Endothelial cell of umbilical vein (primary cell): Measurements from ENCODE around the gene TM9SF3. TPM values are rescaled to one million over a fixed set of nuclear protein-coding genes. Genes with fewer than 3 reads are reported as not detected.

Experiments
- BruUV-seq: library from RNA; stranded (reverse); fragments of 400-500 nt; replicated peaks from 2 replicates; lab custom pipeline; 2021; lab: Mats Ljungman, UMichigan
- CTCF ChIA-PET: fragments of 300-600, 350-600 bp; sonication (Branson Sonifier 250); formaldehyde crosslinking; loops from one replicate; lab custom pipeline; 2021; ENCODE audit warnings: antibody characterized with exemption, inconsistent platforms; lab: Charles Lee
- POLR2A ChIA-PET: fragments of 300-600, 350-600 bp; sonication (Branson Sonifier 250); formaldehyde crosslinking; loops from one replicate; lab custom pipeline; 2021; ENCODE audit warnings: antibody characterized with exemption, inconsistent platforms; lab: Charles Lee
- DNase-seq: peaks from one replicate; pipeline ENCODE4 v3.0.0-alpha.2; 2011; ENCODE audit warnings: low read depth, low spot score
- FAIRE-seq: peaks from 2 replicates; lab custom pipeline; 2011; peaks lifted over from hg19 to GRCh38; lab: Jason Lieb, UNC
- H2AFZ ChIP-seq: 2 replicates; pipeline ENCODE4 v1.6.0; 2012; ENCODE audit warnings: low read depth, low read length, control low read depth, inconsistent platforms
- H3K27ac ChIP-seq: 2 replicates; pipeline ENCODE4 v1.5.1; 2011; ENCODE audit warnings: low read depth, mild to moderate bottlenecking, control low read depth, low read length, moderate library complexity; ENCODE audit not compliant: insufficient read depth
- H3K27me3 ChIP-seq, 2 experiments: 2 replicates each; pipeline versions ENCODE4 v1.6.0 to v1.6.1; 2011; ENCODE audit warnings: low read length in 2 of 2, mixed read lengths in 1 of 2; ENCODE audit not compliant: control insufficient read depth in 2 of 2, insufficient read depth in 2 of 2
- H3K36me3 ChIP-seq, 2 experiments: 2 replicates in 1 of 2; 3 replicates in 1 of 2; pipeline ENCODE4 v1.5.1; 2011; ENCODE audit warnings: low read length in 2 of 2, mild to moderate bottlenecking in 1 of 2, moderate library complexity in 1 of 2; ENCODE audit not compliant: control insufficient read depth in 2 of 2, insufficient read depth in 2 of 2; ENCODE audit errors: extremely low read depth in 1 of 2
- H3K4me1 ChIP-seq: 3 replicates; pipeline ENCODE4 v1.5.1; 2011; ENCODE audit warnings: mild to moderate bottlenecking, low read length; ENCODE audit not compliant: control insufficient read depth, insufficient read depth; ENCODE audit errors: extremely low read depth
- H3K4me2 ChIP-seq: 2 replicates; pipeline ENCODE4 v1.6.1; 2011; ENCODE audit warnings: low read length, control low read depth, mixed read lengths; ENCODE audit not compliant: insufficient read depth
- H3K4me3 ChIP-seq, 3 experiments: fragments of 200-600 bp in 1 of 3; sonication (generic), shearing (Covaris generic) in 1 of 3; replicated peaks in 1 of 3; 2 replicates each; pipeline ENCODE4 v1.5.1; 2011 to 2016; ENCODE audit warnings: control low read depth in 3 of 3, low read length in 3 of 3, mild to moderate bottlenecking in 2 of 3, inconsistent platforms in 1 of 3, low read depth in 1 of 3, moderate library complexity in 1 of 3; ENCODE audit not compliant: insufficient read depth in 1 of 3
- H3K79me2 ChIP-seq: 2 replicates; pipeline ENCODE4 v1.6.0; 2012; ENCODE audit warnings: low read length, inconsistent platforms; ENCODE audit not compliant: control insufficient read depth, insufficient read depth
- H3K9ac ChIP-seq: replicated peaks from 2 replicates; pipeline ENCODE3; 2011; ENCODE audit warnings: low read length, control low read depth; ENCODE audit not compliant: insufficient read depth; ENCODE audit errors: extremely low read depth
- H3K9me1 ChIP-seq: replicated peaks from 3 replicates; pipeline ENCODE4 v1.6.0; 2011; ENCODE audit warnings: mild to moderate bottlenecking, low read length; ENCODE audit not compliant: control insufficient read depth, insufficient read depth; ENCODE audit errors: extremely low read depth
- H3K9me3 ChIP-seq: replicated peaks from 2 replicates; pipeline ENCODE4 v1.5.1; 2012; ENCODE audit warnings: low read length, inconsistent platforms; ENCODE audit not compliant: control insufficient read depth, insufficient read depth
- H4K20me1 ChIP-seq: replicated peaks from 2 replicates; pipeline ENCODE3; 2011; ENCODE audit warnings: mild to moderate bottlenecking, low read length; ENCODE audit not compliant: control insufficient read depth, insufficient read depth; ENCODE audit errors: extremely low read depth
- CTCF ChIP-seq, 2 donors: IDR thresholded peaks; 1 replicate in 1 of 2; 2 replicates in 1 of 2; pipeline ENCODE4 v1.5.1; 2011; ENCODE audit warnings: low read length in 2 of 2, mild to moderate bottlenecking in 2 of 2, moderate library complexity in 2 of 2, control low read depth in 1 of 2, inconsistent platforms in 1 of 2, low read depth in 1 of 2; ENCODE audit not compliant: insufficient read depth in 1 of 2; ENCODE audit errors: extremely low read depth in 1 of 2
- EZH2 ChIP-seq: IDR thresholded peaks from 2 replicates; pipeline ENCODE4 v1.6.1; 2012; ENCODE audit warnings: borderline replicate concordance, low read depth, mild to moderate bottlenecking, moderate library complexity, low read length, inconsistent platforms; ENCODE audit not compliant: severe bottlenecking
- JUN ChIP-seq: IDR thresholded peaks from 2 replicates; pipeline ENCODE4 v1.6.1; 2011; ENCODE audit warnings: borderline replicate concordance, low read depth; ENCODE audit not compliant: insufficient read length, insufficient read depth
- dilution Hi-C: fragments of 300-500 bp; cut with MboI; formaldehyde crosslinking; loops from one replicate; pipeline ENCODE4 v1.15.0; 2019; ENCODE audit warnings: low sequenced_read_pairs; ENCODE audit not compliant: extremely low pct_ligation_motif_present
- intact Hi-C: fragments of 100-400 bp; cut with micrococcal nuclease; formaldehyde crosslinking; loops from one replicate; pipeline ENCODE4 v1.10.0; 2022
- polyA plus RNA-seq, 4 experiments: library from polyadenylated mRNA; depleted of rRNA in 3 of 4; stranded (reverse) in 3 of 4; unstranded in 1 of 4; fragments of >200 nt; gene quantifications; 2 replicates each; pipeline versions ENCODE4 v1.2.1 to v1.2.3, GENCODE V29; 2011 to 2012; ENCODE audit warnings: missing spikeins in 1 of 4
- total RNA-seq: library from RNA; stranded (reverse); gene quantifications from 2 replicates; pipeline ENCODE4 v1.2.3, GENCODE V29; 2021

The TM9SF3 gene
- total and polyA plus RNA-seq, 2 donors (not counting 3 experiments of a cell fraction or from before 2014, with no cell fraction given), result 133 to 144 TPM

DNA sequence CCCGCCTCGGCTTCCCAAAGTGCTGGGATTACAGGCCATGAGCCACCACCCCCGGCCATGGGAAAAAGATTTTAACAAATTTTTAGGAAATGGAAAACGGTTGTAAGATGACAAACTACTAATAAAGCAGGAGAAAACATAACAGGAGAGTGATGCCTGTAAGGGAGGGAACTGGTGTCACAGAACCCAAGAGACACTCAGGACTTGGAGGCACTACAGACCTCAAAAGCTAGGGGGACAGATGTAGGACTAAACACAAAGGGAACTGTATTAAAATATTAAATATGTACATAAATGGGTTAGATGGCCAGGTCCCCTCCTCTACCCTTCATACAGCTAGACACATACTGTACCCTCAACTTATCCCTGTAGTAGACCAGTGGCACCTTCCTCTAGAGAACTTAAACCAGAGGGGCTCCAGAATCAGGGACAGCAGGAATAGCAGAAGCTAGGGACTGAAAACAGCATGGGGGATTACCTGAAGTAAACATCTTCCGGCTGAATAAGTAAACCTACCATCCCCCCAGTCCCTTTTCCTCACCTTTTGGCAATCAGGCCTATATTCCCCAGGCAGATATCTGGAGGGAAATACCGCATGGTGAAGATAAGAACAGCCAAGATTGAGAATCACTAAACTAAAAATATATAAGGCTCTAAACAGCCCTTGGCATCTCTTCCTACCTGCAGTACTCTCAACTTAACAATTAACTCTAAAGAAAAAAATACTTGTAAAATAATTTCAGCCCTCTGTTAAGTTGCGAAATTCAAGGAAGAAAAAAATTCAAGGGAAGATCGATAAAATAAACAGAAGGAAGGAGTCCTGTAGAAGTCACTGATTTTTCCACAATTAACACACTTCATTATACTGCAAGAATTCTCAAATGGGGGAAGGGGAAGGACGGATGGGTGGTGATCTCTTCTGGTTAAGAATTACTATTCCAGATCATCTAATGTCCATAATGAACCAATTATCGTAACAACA lies 15.5 kb downstream of the TM9SF3 start:
- no peaks in the 10 kb centered on the region for H3K4me1 ChIP-seq
- H3K9me1 ChIP-seq, result peaks cover 2% of the 10 kb centered on the region
- ChIA-PET POLR2A (no interaction called here), CTCF (interaction anchor here (1.3 kb wide), 1 partner anchor 27 kb away, joined by 4 read pairs; no protein-coding TSS in a partner anchor)
- no peak for DNase-seq
- TF ChIP-seq EZH2 (no peak), CTCF (IDR thresholded peaks at IDR 0.05; ENCODE audit: extremely low read depth in 1 of 2, insufficient read depth in 1 of 2, low read depth in 1 of 2, low read length in 2 of 2) (no peak), JUN (no peak)
- FAIRE-seq, result no peak
- no TSS peak for BruUV-seq
- no peak overlapping the region for H3K4me3 ChIP-seq
- peaks cover 97% of the 10 kb centered on the region for H3K79me2 ChIP-seq
- H3K9me3 ChIP-seq, result no peaks in the 10 kb centered on the region
- no peak overlapping the region for H2AFZ ChIP-seq
- intact Hi-C loops (no loop called here), dilution Hi-C loops (no loop called here)
- no peaks in the 10 kb centered on the region for H3K27me3 ChIP-seq
- H3K27ac ChIP-seq, result no peak overlapping the region
- no peak overlapping the region for H3K9ac ChIP-seq
- peaks cover 13% of the 10 kb centered on the region for H4K20me1 ChIP-seq
- H3K4me2 ChIP-seq, result no peak overlapping the region
- H3K36me3 ChIP-seq, result peaks cover 0 to 10% of the 10 kb centered on the region in 2 experiments
